Prostate gland (tissue), 2 donors: ENCODE results near the gene FAM50B.

Source experiments
- POLR2AphosphoS5 ChIP-seq: sonication (generic); formaldehyde crosslinking; IDR thresholded peaks from one replicate; pipeline ENCODE4 v1.6.1; 2017; ENCODE audit warnings: antibody characterized with exemption
- TF ChIP-seq, protein P1 (sequence below), 4 experiments: fragments of 200-600 bp in 2 of 4; fragments of 450-650 bp in 2 of 4; sonication (generic) in 2 of 4; IDR thresholded peaks; 1 replicate in 3 of 4; 2 replicates in 1 of 4; pipeline ENCODE4 v1.5.1; 2016 to 2019; ENCODE audit warnings: antibody characterized with exemption in 4 of 4, mild to moderate bottlenecking in 2 of 4, moderate library complexity in 2 of 4

DNA sequence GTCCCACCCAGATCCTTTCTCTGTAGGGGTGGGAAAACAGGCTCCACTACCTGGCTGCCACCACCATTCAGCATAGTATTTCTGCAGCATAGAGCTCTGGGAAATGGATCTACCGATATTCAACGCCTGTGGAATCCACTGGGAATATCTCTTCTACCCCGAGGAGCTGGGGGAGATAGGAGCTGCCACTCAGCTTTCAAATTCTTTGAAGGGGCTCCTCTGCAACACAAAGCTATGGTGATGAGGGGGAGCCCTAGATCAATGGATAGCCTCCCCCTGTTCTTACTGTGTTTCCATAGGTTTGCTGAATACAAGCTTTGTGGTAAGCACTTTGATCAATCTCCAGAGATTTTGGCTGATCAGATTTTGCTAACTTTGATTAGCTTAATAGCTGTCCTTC, 12.9 kb downstream of the FAM50B start:
- TF ChIP-seq POLR2AphosphoS5, result no peak
- TF ChIP-seq, protein P1, sequence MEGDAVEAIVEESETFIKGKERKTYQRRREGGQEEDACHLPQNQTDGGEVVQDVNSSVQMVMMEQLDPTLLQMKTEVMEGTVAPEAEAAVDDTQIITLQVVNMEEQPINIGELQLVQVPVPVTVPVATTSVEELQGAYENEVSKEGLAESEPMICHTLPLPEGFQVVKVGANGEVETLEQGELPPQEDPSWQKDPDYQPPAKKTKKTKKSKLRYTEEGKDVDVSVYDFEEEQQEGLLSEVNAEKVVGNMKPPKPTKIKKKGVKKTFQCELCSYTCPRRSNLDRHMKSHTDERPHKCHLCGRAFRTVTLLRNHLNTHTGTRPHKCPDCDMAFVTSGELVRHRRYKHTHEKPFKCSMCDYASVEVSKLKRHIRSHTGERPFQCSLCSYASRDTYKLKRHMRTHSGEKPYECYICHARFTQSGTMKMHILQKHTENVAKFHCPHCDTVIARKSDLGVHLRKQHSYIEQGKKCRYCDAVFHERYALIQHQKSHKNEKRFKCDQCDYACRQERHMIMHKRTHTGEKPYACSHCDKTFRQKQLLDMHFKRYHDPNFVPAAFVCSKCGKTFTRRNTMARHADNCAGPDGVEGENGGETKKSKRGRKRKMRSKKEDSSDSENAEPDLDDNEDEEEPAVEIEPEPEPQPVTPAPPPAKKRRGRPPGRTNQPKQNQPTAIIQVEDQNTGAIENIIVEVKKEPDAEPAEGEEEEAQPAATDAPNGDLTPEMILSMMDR (IDR thresholded peaks at IDR 0.05), result no peak
